GM12878 (cell line): ENCODE measurements around the gene GALNTL6. TPM values are rescaled to one million over a fixed set of nuclear protein-coding genes. Genes with fewer than 3 reads are reported as not detected.

ENCODE experiments used
- ATAC-seq: fragments of 200-7000 bp; cut with Tn5 transposase; 3 replicates; pipeline ENCODE4 v1.9.1; 2020; ENCODE audit warnings: mild to moderate bottlenecking, moderate library complexity
- BruUV-seq: library from RNA; stranded (reverse); fragments of 400-500 nt; replicated peaks from 2 replicates; lab custom pipeline; 2021; lab: Mats Ljungman, UMichigan
- CTCF ChIA-PET: fragments of 300-600 bp; sonication (Branson Sonifier 250); formaldehyde crosslinking; extraction: SDS; loops from one replicate; lab custom pipeline; 2021; ENCODE audit warnings: inconsistent platforms; lab: Yijun Ruan, JAX
- POLR2A ChIA-PET: fragments of 350-600 bp; formaldehyde crosslinking; extraction: SDS; loops from one replicate; lab custom pipeline; 2021; ENCODE audit warnings: inconsistent platforms; lab: Charles Lee
- RAD21 ChIA-PET: fragments of 300-600 bp; sonication (Branson Sonifier 250); formaldehyde crosslinking; loops from one replicate; lab custom pipeline; 2023; ENCODE audit warnings: antibody characterized with exemption; ENCODE audit not compliant: unreplicated experiment; lab: Charles Lee
- SMC1A ChIA-PET: fragments of 300-600 bp; sonication (Branson Sonifier 250); formaldehyde crosslinking; loops from one replicate; lab custom pipeline; 2023; ENCODE audit not compliant: unreplicated experiment, uncharacterized antibody; lab: Charles Lee
- DNase-seq: peaks from one replicate; pipeline ENCODE4 v3.0.0-alpha.2; 2011; ENCODE audit warnings: low read depth, low spot score
- FAIRE-seq: peaks from 3 replicates; lab custom pipeline; 2011; peaks lifted over from hg19 to GRCh38; lab: Jason Lieb, UNC
- H2AFZ ChIP-seq: 2 replicates; pipeline ENCODE4 v1.6.0; 2011; ENCODE audit warnings: low read depth, low read length, control low read depth; ENCODE audit not compliant: control insufficient read depth
- H3K27ac ChIP-seq: 2 replicates; pipeline ENCODE4 v1.5.1; 2011; ENCODE audit warnings: control low read depth; ENCODE audit not compliant: control insufficient read depth, insufficient read depth
- H3K27me3 ChIP-seq, 2 experiments: replicated peaks in 1 of 2; 2 replicates each; pipeline versions ENCODE4 v1.6.0 to v1.6.1; 2011; ENCODE audit warnings: low read length in 1 of 2; ENCODE audit not compliant: control insufficient read depth in 2 of 2, insufficient read depth in 2 of 2
- H3K36me3 ChIP-seq, 2 experiments: 2 replicates each; pipeline ENCODE4 v1.5.1; 2011; ENCODE audit warnings: low read length in 1 of 2; ENCODE audit not compliant: control insufficient read depth in 2 of 2, insufficient read depth in 2 of 2
- H3K4me1 ChIP-seq: 2 replicates; pipeline ENCODE4 v1.6.1; 2011; ENCODE audit warnings: mild to moderate bottlenecking, low read length, moderate library complexity, mixed read lengths; ENCODE audit not compliant: control insufficient read depth, insufficient read depth
- H3K4me2 ChIP-seq: 2 replicates; pipeline ENCODE4 v1.6.0; 2011; ENCODE audit warnings: control low read depth; ENCODE audit not compliant: control insufficient read depth, insufficient read depth
- H3K4me3 ChIP-seq: fragments of 200-600 bp; sonication (generic); 2 replicates; pipeline ENCODE4 v1.5.1; 2016
- H3K79me2 ChIP-seq: 2 replicates; pipeline ENCODE4 v1.6.0; 2011; ENCODE audit warnings: low read length; ENCODE audit not compliant: control insufficient read depth, insufficient read depth
- H3K9ac ChIP-seq: 2 replicates; pipeline ENCODE4 v1.8.0; 2011; ENCODE audit warnings: low read length, control low read depth, mixed read lengths; ENCODE audit not compliant: control insufficient read depth, insufficient read depth
- H3K9me3 ChIP-seq: replicated peaks from 3 replicates; pipeline ENCODE4 v1.5.1; 2011; ENCODE audit warnings: mild to moderate bottlenecking, low read length; ENCODE audit not compliant: control insufficient read depth, insufficient read depth
- H4K20me1 ChIP-seq: 2 replicates; pipeline ENCODE4 v1.6.0; 2011; ENCODE audit not compliant: control insufficient read depth, insufficient read depth
- BHLHE40 ChIP-seq, 2 experiments: fragments of 450-650 bp in 1 of 2; IDR thresholded peaks; 2 replicates each; pipeline ENCODE4 v1.6.1; 2011 to 2017; ENCODE audit warnings: low read depth in 2 of 2, borderline replicate concordance in 1 of 2, improper control_type of control experiment in 1 of 2, low read length in 1 of 2, mild to moderate bottlenecking in 1 of 2
- BRCA1 ChIP-seq: IDR thresholded peaks from 2 replicates; pipeline ENCODE4 v1.6.1; 2011; ENCODE audit warnings: low read depth, low read length, improper control_type of control experiment
- CBX5 ChIP-seq: sonication (generic); IDR thresholded peaks from 2 replicates; pipeline ENCODE4 v1.6.1; 2016; ENCODE audit warnings: low read depth, moderate library complexity, mild to moderate bottlenecking, inconsistent platforms
- KAT2A ChIP-seq: conservative IDR thresholded peaks from 2 replicates; pipeline ENCODE4 v1.6.1; 2011; ENCODE audit warnings: low read depth, low read length; ENCODE audit not compliant: control insufficient read depth
- KDM1A ChIP-seq: fragments of 200-600 bp; sonication (generic); IDR thresholded peaks from 2 replicates; pipeline ENCODE4 v1.6.1; 2016; ENCODE audit warnings: borderline replicate concordance
- NFIC ChIP-seq: IDR thresholded peaks from 2 replicates; pipeline ENCODE4 v1.6.1; 2012; ENCODE audit warnings: low read depth, mild to moderate bottlenecking, inconsistent platforms, low read length, moderate library complexity
- POU2F2 ChIP-seq: IDR thresholded peaks from 3 replicates; pipeline ENCODE4 v1.6.1; 2011; ENCODE audit warnings: low read depth, mild to moderate bottlenecking, low read length, borderline replicate concordance
- RELA ChIP-seq: fragments of 450-650 bp; IDR thresholded peaks from 2 replicates; pipeline ENCODE4 v1.8.0; 2014; ENCODE audit warnings: borderline replicate concordance; ENCODE audit not compliant: partially characterized antibody
- SPI1 ChIP-seq: IDR thresholded peaks from 2 replicates; pipeline ENCODE4 v1.6.1; 2011; ENCODE audit warnings: low read depth, mild to moderate bottlenecking, low read length, moderate library complexity, borderline replicate concordance; ENCODE audit not compliant: insufficient read depth
- TCF7 ChIP-seq: IDR thresholded peaks from 2 replicates; pipeline ENCODE4 v1.6.1; 2014; ENCODE audit warnings: antibody characterized with exemption, borderline replicate concordance
- YY1 ChIP-seq: IDR thresholded peaks from 2 replicates; pipeline ENCODE4 v1.6.1; 2011; ENCODE audit warnings: low read depth, mild to moderate bottlenecking, low read length
- ZNF207 ChIP-seq: fragments of 450-650 bp; IDR thresholded peaks from 2 replicates; pipeline ENCODE4 v1.6.1; 2014; ENCODE audit warnings: antibody characterized with exemption, mild to moderate bottlenecking, borderline replicate concordance
- WGBS: methylation state at CpG from one replicate; pipeline ENCODE4 v1.1.6; 2016; ENCODE audit warnings: low lambda C conversion rate; ENCODE audit not compliant: insufficient replicate concordance, insufficient coverage; ENCODE audit errors: missing lambda C conversion rate; 5-methylcytosine and 5-hydroxymethylcytosine counted together
- in situ Hi-C: fragments of 300-500 bp; cut with MboI; formaldehyde crosslinking; loops from 9 replicates; pipeline ENCODE4 v1.14.3; 2018; ENCODE audit warnings: mixed read lengths
- intact Hi-C: fragments of 100-400 bp; cut with micrococcal nuclease; formaldehyde crosslinking; loops from one replicate; pipeline ENCODE4 v1.14.2; 2022; ENCODE audit not compliant: unreplicated experiment
- polyA plus RNA-seq, 11 experiments: library from polyadenylated mRNA; depleted of rRNA in 4 of 11; unstranded in 6 of 11; stranded (reverse) in 5 of 11; fragments of >200 nt; fragmentation: Nextera tagmentation in 4 of 11; fragmentation: Illumina TruSeq in 1 of 11; extraction: Ambion mirVana in 4 of 11; extraction: Trizol in 1 of 11; gene quantifications; 1 replicate in 1 of 11; 2 replicates in 10 of 11; pipeline versions ENCODE4 v1.2.1 to v1.2.3, GENCODE V29; 2011 to 2016; ENCODE audit warnings: inconsistent platforms in 2 of 11, missing spikeins in 2 of 11, low read depth in 1 of 11
- total RNA-seq, 4 experiments: library from RNA; depleted of rRNA in 3 of 4; stranded (reverse); fragments of >200 nt in 3 of 4; fragmentation: Illumina TruSeq in 1 of 4; extraction: Trizol in 1 of 4; gene quantifications; 2 replicates each; pipeline versions ENCODE4 v1.2.1 to v1.2.3, GENCODE V29; 2013 to 2021
- TF ChIP-seq, protein P1 (sequence below): fragments of 450-650 bp; IDR thresholded peaks from 2 replicates; pipeline ENCODE4 v1.6.1; 2018; ENCODE audit warnings: borderline replicate concordance, mild to moderate bottlenecking; ENCODE audit not compliant: partially characterized antibody
- TF ChIP-seq, protein P2 (sequence below): fragments of 450-650 bp; formaldehyde crosslinking; IDR thresholded peaks from 2 replicates; pipeline ENCODE4 v1.4.0; 2020; ENCODE audit warnings: mild to moderate bottlenecking, moderate library complexity

Gene GALNTL6
- total and polyA plus RNA-seq, 10 of the 15 experiments (the other 5 are each of a cell fraction or from before 2014, with no cell fraction given) = 0.01 to 0.29 TPM; not detected in 8

DNA sequence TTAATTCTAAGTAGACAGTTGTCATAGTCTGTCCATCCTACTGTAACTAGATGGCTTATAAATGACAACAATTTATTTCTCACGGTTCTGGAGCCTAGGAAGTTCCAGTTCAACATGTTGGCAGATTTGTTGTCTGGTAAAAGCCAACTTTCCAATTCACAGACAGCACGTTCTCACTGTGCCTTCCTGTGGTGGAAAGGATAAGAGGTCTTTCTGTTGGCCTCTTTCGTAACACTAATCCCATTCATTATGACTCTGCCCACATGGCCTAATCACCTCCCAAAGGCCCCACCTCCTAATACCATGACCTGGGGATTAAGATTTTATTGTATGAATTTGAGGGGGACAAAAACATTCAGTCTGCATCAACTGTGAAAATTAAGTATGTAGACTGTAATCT is 83.2 kb downstream of the GALNTL6 start (continued):
- TF ChIP-seq NFIC (no peak), TCF7 (no peak), CBX5 (no peak), KAT2A (no peak), KDM1A (no peak), SPI1 (no peak)

DNA sequence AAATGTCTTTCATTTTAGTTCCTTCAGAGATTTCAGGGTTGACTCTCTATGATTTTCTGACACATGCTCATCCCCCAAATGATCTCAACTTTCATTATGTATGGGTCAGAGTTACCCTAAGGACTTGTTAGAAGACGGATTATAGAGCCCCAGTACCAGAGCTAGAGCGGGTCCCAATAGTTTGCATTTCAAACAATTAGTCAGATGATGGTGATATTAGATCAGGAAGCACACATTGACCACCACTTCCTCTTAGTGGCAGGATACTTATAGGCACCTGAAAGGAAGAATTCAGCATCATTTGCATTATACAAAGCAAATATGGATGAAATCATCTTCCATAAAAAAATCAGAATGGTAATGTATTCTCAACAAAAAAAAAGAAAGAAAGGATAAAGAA is 106.1 kb downstream of the GALNTL6 start:
- in situ Hi-C loops = no loop called here

More for the DNA sequence above, 106.1 kb downstream of the GALNTL6 start:
- TF ChIP-seq RELA = no peak
- no peak for TF ChIP-seq POU2F2
- TF ChIP-seq BRCA1 = no peak
- no peak for TF ChIP-seq ZNF207
- TF ChIP-seq, protein P1, sequence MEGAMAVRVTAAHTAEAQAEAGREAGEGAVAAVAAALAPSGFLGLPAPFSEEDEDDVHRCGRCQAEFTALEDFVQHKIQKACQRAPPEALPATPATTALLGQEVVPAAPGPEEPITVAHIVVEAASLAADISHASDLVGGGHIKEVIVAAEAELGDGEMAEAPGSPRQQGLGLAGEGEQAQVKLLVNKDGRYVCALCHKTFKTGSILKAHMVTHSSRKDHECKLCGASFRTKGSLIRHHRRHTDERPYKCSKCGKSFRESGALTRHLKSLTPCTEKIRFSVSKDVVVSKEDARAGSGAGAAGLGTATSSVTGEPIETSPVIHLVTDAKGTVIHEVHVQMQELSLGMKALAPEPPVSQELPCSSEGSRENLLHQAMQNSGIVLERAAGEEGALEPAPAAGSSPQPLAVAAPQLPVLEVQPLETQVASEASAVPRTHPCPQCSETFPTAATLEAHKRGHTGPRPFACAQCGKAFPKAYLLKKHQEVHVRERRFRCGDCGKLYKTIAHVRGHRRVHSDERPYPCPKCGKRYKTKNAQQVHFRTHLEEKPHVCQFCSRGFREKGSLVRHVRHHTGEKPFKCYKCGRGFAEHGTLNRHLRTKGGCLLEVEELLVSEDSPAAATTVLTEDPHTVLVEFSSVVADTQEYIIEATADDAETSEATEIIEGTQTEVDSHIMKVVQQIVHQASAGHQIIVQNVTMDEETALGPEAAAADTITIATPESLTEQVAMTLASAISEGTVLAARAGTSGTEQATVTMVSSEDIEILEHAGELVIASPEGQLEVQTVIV = no peak
- no peak for TF ChIP-seq BHLHE40 (IDR thresholded peaks at IDR 0.05; ENCODE audit: borderline replicate concordance in 1 of 2, low read depth in 2 of 2, low read length in 1 of 2)
- no peak for TF ChIP-seq YY1
- TF ChIP-seq, protein P2, sequence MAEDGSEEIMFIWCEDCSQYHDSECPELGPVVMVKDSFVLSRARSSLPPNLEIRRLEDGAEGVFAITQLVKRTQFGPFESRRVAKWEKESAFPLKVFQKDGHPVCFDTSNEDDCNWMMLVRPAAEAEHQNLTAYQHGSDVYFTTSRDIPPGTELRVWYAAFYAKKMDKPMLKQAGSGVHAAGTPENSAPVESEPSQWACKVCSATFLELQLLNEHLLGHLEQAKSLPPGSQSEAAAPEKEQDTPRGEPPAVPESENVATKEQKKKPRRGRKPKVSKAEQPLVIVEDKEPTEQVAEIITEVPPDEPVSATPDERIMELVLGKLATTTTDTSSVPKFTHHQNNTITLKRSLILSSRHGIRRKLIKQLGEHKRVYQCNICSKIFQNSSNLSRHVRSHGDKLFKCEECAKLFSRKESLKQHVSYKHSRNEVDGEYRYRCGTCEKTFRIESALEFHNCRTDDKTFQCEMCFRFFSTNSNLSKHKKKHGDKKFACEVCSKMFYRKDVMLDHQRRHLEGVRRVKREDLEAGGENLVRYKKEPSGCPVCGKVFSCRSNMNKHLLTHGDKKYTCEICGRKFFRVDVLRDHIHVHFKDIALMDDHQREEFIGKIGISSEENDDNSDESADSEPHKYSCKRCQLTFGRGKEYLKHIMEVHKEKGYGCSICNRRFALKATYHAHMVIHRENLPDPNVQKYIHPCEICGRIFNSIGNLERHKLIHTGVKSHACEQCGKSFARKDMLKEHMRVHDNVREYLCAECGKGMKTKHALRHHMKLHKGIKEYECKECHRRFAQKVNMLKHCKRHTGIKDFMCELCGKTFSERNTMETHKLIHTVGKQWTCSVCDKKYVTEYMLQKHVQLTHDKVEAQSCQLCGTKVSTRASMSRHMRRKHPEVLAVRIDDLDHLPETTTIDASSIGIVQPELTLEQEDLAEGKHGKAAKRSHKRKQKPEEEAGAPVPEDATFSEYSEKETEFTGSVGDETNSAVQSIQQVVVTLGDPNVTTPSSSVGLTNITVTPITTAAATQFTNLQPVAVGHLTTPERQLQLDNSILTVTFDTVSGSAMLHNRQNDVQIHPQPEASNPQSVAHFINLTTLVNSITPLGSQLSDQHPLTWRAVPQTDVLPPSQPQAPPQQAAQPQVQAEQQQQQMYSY (CRISPR knock-in tag) = no peak
- Histone ChIP-seq H3K36me3 (no peaks in the 10 kb centered on the region), H3K27ac (no peak overlapping the region), H3K9ac (no peak overlapping the region), H3K4me1 (no peaks in the 10 kb centered on the region), H3K9me3 (no peaks in the 10 kb centered on the region), H2AFZ (no peak overlapping the region), H3K4me2 (no peak overlapping the region), H3K79me2 (no peaks in the 10 kb centered on the region), H3K4me3 (no peak overlapping the region), H4K20me1 (no peaks in the 10 kb centered on the region), H3K27me3 (no peaks in the 10 kb centered on the region)
- FAIRE-seq = no peak
- SMC1A ChIA-PET = interaction anchor here (0.8 kb wide), 1 partner anchor 10 kb away, joined by 3 read pairs; no protein-coding TSS in a partner anchor
- POLR2A ChIA-PET = no interaction called here
- RAD21 ChIA-PET = no interaction called here
- intact Hi-C loops = no loop called here
- CTCF ChIA-PET = no interaction called here
- peak; percentile 61 for ATAC-seq
- 3% methylated on average over 2 of the region's 2 CpGs for WGBS
- BruUV-seq = no TSS peak
- DNase-seq = no peak
